HepG2 (cell line): ENCODE data around the gene NANOS1.

Experiments used
- DZIP1 ChIP-seq: sonication (generic); formaldehyde crosslinking; IDR thresholded peaks from 2 replicates; pipeline ENCODE4 v1.5.0; 2020; ENCODE audit warnings: mild to moderate bottlenecking, missing genetic modification reagents
- TARDBP ChIP-seq: sonication (generic); formaldehyde crosslinking; IDR thresholded peaks from 2 replicates; pipeline ENCODE4 v1.8.0; 2022; ENCODE audit warnings: mild to moderate bottlenecking, missing genetic modification reagents

DNA sequence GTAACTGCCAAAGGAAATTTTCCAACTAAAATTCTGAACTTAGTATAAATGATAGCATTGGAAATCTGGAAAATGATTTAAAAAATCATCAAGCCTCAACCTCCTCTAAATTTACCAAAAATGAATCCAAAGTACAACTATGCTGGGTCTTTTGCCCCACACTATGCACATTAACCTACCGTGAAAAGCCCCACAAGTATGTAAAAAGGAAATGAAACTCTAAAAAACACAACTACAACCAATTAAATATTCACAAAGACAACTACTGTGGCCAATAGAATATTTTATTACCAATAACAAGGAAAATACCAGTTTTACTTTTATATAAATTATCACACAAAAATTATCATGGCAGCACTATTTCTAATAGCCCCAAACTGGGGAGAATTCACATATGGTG, 31.8 kb downstream of the NANOS1 start:
- TF ChIP-seq DZIP1 (CRISPR knock-in tag) (no peak), TARDBP (no peak)
